ENCODE data around the gene CATSPERD.
"Not testable (repeated sequence)": the region's sequence is repeated elsewhere in the genome, so short reads cannot be mapped to it uniquely, and the experiment has no call there.

Gene CATSPERD

DNA sequence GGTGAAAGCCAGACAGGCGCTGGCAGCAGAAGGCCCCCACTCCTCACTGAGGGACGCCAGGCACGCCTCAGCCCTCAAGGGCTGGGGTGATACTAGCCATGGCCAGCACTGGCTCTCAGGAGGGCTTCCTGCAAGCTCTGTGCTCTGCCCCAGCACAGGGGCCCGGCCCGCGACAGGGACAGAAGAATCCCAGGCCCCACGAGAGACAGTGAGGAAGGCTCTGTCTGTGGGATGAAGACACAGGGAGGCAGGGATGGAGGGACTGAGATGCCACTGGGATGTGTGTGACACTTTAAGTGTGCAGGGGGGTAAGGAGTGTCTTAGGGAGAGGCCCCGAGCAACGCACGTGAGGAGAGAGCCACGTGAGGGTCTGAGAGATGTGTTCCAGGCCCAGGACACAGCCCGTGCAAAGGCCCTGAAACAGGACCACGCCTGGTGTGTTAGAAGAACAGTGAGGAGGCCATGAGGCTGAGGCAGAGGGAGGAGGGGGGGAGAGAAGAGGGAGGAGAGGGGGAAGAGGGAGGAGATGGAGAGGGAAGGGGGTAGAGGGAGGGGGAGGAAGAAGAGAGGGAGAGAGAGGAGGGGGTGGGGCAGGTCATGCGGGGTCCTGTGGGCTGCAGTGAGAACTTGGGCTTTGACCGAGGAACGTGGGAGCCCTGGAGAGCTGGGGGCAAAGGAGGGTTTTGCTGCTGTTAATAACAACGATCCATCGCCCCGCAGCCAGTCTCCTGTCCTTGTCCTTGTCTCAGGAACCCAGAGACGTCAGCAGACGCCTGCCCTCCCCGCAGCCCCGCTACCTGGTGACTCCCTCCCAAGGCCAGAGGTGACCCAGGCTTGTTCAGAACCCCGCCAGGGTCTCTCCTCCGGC lies 23.2 kb upstream of the CATSPERD start:
- no peak for DNase-seq (ENCODE audit: low read depth)

DNA sequence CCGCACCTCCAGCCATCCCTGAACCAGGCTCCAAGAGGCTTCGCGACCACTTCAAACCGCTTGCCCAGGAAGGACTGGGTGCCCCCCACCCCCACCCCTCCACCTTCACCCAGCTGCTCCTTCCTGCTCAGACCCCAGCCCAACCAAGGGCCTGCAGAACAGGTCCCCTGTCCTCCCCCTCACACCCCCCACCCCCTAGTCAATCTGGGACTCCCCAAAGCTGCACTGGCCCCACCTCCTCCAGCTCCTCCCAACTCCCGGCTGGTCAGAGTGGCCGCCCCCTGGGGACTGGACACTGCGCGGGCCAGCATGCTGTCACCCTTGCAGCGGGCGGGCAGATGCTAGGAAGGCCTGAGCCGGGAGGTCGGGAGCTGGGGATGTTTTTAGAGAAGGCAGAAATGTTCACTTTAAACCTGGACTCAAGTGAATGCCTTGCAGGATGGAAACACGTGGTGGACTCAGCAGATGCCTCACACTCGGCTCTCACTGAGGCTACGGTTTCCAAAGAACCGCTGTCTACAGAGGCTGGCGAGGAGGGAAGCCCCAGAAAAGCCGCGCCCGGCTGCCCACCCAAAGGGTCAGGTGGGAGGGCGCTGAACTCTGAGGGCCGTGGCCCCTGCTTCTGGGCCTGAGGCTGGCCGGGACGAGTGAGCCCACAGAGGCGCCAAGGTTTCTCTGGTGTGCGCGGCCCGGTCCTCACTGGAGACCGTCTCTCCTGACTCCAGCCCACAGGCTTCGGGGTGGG lies 22.4 kb upstream of the CATSPERD start:
- DNase-seq (ENCODE audit: low read depth), result no peak

DNA sequence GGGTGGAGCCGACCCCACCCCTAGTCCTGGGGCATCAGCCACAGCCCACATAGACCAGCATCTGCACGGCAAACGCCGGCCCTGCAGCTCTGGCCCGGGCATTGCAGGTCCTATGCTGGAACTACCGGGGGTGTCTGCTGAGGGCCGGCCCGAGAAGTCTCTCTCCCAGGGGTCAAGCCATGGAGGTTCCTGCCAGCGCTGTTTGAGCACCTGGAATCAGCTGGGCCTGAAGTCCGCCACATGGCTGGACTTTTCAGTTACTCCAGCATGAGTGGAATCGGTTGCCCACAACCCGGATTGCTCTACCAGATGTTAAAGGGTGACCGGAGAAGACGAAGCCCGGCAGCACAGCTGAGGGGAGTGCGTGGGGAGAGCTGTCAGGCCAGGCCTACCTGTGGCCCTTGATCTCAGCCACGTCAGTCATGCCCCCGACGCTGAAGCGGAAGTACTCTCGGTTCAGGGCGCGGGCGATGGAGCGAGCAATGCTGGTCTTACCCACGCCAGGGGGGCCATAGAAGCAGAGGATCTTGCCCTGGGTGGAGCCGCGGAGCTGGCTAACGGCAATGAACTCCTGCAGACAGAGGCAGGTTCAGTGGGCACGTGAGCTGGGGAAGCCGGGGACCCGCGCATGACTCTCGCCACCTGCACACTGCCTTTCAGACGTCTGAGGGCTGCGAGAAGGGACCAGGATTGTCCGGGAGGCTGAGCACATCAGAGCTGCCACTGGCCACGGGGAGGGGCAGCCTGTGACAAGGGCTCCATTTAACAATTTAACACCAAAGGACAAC lies 21.6 kb upstream of the CATSPERD start:
- DNase-seq (ENCODE audit: low read depth), result no peak

DNA sequence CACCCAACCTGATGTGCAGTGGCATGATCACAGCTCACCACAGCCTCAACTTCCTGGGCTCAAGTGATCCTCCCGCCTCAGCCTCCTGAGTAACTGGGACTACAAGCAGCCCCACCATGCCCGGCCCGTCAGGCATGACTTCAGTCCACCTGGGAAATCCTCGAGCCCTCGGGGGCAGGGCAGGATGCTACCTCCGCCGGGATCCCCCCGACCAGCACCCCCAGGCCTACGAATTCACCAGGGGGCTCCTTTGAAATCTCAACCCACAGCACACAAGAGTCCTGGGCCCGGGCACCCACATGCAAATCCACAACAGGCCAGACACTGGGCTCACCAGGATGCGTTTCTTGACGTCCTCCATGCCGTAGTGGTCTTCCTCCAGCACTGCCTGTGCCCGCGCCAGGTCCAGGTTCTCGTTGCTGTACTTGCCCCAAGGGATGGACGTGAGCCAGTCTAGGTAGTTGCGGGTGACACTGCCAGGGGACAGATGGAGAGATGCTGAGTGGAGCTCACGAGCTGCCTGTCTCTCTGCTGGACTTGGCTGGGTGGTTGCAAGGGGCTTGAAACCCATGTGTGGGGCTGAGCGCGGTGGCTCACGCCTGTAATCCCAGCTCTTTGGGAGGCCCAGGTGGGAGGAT lies 19.9 kb upstream of the CATSPERD start:
- no peak for DNase-seq (ENCODE audit: low read depth)

DNA sequence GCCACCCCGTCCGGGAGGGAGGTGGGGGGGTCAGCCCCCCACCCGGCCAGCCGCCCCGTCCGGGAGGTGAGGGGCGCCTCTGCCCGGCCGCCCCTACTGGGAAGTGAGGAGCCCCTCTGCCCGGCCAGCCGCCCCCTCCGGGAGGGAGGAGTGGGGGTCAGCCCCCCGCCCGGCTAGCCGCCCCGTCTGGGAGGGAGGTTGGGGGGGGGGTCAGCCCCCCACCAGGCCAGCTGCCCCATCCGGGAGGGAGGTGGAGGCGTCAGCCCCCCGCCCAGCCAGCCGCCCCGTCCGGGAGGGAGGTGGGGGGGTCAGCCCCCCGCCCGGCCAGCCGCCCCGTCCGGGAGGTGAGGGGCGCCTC lies 18.4 kb upstream of the CATSPERD start:
- DNase-seq (ENCODE audit: low read depth), result not testable (repeated sequence)

DNA sequence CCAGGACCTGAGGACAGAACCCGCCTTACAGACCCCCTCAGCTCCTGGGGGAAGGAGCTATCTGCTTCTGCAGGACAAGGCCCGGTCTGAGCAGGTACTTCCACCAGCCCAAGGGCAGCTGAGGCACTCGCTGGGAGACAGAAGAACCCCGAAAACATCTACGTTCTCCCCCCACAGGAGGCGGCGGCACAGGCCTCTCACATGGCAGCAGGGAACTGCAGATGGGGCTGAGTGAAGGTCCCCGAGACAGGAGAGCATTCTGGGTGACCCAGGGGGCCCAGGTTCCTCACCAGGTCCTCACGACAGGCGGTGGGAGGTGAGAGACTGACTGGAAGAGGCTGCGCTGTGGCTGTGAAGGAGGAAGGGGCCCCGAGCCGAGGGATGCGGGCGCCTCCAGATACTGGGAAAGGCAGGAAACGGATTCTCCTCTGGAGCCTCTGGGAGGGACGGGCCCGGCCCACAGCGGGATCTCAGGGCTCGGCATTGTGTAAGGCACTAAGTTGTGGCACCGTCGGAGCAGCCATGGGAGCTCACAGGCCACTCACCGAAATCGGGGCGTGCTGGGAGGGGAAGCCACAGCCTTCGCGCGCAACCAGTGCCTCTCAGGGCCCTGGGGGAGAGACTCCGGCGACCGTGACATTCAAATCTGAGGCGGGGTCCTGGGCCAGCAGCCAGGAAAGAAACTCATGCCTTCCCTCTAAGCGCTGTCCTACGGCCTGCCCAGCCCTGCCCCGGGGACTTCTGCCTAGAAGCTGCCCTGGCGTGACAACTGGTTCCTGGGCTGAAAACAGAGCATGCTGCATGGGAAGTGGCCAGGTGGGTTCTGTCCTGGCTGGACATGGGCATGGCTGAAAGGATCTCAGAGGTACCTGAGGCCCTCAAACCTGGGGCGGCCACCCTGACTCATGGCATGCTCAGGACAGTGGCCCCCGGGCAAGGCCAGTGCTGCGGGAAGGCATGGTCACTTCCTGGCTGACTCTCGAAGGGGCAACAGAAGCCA lies 16.3 kb upstream of the CATSPERD start:
- no peak for DNase-seq (ENCODE audit: low read depth)

DNA sequence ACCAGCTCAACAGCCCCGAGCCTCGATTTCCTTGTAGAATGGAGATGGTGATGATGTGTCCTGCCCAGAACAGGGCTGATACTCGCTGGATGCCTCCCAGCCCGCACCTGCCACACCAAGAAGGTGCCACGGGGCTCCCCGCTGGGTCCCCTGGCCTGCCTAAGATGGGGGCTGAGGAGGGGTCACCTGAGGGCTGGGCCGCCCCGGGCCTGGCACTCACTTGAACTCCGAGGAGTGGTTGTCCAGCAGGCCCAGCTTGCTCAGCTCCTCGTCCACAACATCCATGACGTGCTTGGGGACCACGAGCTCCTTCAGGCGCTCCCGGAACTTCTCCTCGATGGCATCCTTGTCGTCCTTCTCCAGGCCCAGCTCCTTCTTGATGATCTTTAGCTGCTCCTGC lies 14.9 kb upstream of the CATSPERD start:
- no peak for DNase-seq (ENCODE audit: low read depth)

DNA sequence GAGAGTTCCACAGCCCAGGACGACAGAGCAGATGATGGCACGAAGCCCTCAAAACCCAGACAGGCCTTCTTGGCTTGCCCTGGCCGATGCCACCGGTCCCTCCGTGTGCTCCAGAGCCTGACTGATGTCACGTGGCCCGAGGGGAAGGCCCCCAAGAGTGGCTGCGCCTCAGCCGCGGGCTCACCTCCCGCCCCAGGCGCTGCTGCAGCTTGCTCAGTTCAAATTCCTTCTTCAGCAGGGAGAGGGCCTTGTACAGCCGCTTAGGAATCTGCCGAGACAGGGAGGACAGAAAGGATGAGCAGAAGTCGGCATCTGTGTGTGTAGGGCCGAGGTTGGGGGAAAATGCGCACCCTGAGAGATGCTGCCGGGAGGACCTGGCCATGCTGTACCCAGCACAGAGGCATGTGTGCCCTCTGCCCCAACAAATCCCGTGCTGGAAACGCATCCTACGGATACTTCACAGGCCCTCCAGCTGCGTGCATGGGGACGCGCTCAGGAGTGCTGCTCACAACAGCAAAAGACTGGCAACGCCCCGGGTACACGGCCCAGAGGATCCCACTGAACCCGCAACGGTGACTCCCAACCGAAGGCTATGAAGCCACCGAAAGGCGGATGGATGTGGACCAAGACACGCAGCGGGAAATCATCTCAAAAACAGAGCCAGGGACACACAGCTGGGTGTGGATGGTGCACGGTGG lies 13.4 kb upstream of the CATSPERD start:
- no peak for DNase-seq (ENCODE audit: low read depth)

DNA sequence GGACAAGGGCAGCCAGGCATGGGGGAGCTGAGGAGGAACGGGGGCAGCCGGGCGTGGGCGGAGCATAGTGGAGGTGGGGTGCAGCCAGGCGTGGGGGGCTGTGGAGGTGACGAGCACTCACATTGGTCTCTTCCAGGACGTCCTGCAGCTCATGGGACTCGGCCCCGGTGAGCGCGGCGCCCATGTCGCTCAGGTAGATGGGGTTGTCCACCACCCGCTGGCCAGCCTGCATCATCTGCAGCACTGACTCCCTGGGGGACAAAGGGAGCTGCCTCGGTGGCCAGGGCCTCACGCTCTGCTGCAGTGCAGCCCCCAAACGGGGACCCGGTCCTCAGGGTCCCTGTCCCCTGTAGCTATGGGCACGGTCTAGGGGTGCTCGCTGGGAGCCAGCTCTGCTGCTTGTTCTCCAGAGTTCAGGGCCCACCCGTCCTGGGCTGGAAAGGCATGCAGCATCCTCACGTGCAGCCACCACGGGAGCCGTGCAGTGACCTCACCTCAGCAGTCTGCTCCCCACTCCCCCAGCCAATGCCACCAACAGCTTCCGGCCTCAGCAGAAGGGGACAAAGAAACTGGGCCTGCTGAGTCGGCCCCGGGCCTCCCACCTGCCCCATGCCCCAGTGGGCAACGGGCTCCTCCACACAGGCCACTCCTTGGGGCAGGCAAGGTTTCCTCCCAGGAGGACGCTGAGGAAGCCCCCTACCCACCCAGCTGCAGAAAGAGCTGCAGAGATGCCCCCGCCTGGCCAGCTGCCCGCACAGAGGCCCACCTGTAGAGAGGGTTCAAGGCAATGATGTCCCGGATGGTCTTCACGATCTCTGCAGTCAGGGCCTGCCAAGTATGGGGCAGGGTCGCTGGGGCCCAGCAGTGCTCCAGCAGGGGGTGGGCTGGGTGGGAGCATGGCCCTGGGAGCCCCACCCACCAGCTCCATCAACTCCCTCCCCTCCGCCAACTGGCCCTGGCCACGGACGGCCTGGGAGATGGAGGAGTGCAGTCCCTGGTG lies 12.6 kb upstream of the CATSPERD start:
- DNase-seq (ENCODE audit: low read depth), result no peak

DNA sequence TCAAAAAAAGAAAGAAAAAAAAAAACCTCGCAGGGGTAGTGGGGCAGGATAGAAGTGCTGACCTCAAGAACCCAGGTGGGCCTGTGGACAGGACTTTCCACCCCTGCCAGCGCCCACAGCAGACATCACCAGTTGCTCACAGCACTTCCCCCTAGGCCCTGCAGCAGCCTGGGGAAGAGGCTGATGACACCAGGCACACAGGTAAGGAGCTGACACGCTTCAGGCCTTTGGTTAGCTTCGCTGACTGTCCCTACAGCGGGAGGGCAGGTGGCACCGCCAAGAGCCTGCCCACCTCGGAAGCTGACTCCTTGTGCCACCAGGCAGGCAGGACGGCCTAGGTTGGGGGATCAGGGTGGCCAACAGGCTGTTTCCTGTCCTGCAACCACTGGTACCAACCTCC lies 9.4 kb upstream of the CATSPERD start:
- no peak for DNase-seq (ENCODE audit: low read depth)

DNA sequence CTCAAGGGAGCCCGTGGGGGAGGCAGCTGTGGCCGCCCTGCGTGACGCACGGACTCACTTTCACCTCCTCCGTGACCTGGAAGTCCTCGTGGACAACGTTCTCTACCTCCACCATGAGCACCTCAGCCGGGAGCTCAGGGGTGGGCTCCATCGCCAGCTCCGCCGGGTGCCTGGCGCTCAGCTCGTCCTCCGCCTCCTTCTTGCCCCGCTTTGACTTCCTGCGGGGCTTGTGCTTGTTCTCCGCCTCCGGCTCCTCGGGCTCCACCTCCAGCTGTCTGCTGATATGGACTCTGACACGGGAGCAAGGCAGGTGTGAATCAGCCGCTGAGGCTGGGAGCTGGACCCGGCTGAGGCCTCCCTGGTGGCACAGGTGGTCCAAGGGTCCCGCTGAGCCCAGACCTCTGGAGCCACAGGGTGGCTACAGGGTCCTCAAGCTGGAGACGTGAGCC lies 8.7 kb upstream of the CATSPERD start:
- DNase-seq (ENCODE audit: low read depth), result no peak

DNA sequence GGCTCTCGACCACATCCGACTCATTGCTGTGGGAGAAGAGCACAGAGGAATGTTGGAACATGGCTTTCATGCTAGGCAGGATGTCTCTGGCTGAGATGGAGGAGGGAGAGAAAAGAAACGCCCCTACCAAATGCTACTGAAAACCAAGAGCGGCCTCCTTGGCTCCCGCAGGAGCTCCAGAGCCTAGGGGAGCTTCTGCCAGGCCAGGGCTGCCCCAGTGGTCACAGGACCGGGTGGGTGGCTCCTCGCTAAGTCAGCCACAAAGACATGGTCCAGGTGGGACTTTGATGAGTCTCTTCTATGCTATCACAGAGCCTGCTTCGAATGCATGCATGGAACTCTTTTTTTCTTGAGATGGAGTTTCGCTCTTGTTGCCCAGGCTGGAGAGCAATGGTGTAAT lies 7.2 kb upstream of the CATSPERD start:
- DNase-seq (ENCODE audit: low read depth), result no peak

DNA sequence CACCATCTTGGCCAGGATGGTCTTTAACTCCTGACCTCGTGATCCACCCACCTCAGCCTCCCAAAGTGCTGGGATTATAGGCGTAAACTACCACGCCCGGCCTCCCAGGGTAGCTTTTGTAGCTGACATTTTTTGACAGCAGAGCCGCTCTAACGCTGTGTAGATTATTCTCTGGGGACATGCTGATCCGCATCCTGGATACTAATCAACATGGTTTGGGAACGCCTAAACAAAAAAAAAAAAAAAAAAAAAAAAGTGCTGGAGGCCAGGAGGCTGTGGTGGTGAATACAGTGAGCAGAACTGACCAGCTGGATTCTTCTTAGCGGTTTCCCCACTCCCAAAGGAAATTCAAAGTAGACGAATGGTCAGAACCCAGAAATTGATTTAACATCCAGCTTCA lies 5.6 kb upstream of the CATSPERD start:
- DNase-seq (ENCODE audit: low read depth), result no peak

DNA sequence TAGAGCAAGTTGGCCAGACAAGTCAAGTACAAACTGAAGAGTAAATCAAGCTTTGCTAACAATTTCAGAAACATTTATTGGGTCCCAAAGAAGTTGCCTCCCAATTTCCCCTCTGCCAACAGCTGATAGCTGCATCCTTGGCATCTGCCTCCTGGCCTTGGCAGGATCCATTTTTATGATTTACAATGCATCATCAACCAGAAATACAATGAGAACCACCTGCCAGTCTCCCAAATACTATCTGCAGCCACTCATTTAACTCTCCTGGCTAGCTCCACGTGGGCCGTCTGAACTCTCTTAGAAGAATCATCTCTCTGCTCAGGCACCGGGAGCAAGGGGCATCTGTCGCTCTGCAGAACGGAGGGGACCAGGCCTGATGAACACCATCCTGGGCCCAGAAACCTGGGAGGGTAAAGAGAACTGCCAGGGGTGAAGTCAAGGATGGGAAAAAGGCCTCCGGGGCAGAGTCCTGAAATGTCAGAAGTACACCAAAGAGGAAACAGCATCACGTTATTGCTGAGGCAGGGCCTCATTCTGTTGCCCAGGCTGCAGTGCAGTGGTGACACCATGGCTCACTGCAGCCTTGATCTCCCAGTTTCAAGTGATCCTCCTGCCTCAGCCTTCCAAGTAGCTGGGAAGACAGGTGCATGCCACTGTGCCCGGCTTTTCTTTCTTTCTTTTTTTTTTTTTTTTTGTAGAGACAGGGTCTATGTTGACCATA lies 3.1 kb upstream of the CATSPERD start:
- no peak for DNase-seq (ENCODE audit: low read depth)

DNA sequence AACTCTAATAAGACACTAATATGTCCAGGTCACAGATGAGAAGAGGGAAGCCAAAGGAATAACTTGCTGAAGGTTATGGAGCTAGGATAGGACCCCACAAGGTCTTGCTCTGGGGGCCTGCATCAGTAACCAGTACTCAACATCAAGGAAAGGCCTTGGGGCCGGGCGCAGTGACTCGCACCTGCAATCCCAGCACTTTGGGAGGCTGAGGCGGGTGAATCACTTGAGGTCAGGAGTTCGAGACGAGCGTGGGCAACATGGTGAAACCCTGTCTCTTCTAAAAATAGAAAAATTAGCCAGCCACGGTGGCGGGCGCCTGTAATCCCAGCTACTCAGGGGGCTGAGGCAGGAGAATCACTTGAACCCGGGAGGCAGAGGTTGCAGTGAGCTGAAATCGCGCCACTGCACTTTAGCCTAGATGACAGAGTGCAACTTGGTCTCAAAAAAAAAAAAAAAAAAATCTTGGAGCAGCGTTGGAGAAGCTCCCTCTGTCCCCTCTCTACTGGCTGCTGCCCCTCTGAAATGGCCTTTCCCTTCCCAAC lies 2.3 kb upstream of the CATSPERD start:
- DNase-seq (ENCODE audit: low read depth), result no peak

DNA sequence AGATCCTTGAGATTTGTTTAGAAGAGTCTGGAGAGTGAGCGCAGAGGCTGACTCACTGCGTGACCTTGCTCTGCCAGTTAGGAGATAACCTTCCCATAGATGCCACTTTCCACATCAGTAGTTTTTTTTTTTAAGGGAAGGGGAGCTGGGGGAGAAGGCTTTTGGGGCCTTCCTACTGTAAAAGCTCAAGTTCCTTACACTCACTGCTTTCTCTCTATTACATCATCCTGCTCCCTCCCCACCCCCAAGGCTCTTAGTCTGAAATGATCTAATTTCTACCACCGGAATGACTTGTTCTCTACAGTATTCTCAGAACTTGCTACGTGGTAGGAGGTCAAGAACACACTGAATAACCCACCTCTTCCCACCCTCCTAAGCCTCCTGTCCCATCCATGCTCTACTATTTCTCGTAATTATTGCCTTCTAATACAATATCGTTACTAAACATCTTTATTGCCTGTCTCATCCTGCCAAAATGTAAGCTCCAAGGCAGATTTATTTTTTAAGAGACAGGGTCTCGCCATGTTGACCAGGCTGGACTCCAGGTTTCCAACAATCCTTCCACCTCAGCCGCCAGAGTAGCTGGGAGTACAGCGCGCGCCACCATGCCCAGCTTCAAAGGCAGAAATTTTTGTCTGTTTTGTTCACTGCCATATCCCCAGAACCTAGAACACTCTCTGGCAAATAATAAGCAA lies 1.7 kb upstream of the CATSPERD start:
- DNase-seq (ENCODE audit: low read depth), result peak; percentile 49

DNA sequence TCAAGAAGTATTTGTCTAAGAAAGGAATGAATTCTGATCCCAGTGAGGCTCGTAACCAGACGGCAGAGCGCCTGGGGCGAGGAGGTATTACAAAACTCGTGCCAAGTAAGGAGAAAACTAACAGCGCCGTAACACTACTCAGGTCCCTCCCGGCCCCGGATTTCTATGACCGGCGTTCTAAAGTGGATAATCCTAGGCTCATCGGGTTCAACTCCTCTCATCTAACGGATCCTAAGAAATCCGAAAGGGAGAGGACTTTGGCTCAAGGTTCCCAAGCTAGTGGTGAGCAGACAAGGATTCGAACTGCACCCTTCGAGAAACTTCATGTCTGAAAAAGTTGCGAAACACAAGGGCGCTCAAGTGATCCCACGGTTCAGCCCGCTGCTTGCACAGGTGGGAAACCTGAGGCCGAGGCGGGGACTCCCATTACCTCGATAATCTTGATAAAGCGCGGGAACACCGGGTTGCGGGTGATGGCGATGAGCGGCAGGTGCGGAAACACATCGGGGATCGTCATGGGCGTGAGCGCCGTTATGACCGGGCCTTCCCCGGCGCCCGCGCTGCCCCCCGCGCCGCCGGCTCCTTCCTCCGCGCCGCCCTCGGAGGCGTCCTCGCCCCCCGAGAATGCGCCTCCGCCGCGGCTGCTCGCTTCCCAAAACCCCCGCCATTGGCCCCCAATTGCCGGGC lies 1.0 kb upstream of the CATSPERD start:
- DNase-seq (ENCODE audit: low read depth), result no peak
